Measurements from ENCODE around the gene EPHB1. TPM values are rescaled to one million over a fixed set of nuclear protein-coding genes. Genes with fewer than 3 reads are reported as not detected.

The EPHB1 gene
- total RNA-seq, 5 donors from 2014 or later (not counting 1 experiment from before 2014, with no cell fraction given), result 0.28 to 0.72 (median 0.31) TPM; not detected in 1

DNA sequence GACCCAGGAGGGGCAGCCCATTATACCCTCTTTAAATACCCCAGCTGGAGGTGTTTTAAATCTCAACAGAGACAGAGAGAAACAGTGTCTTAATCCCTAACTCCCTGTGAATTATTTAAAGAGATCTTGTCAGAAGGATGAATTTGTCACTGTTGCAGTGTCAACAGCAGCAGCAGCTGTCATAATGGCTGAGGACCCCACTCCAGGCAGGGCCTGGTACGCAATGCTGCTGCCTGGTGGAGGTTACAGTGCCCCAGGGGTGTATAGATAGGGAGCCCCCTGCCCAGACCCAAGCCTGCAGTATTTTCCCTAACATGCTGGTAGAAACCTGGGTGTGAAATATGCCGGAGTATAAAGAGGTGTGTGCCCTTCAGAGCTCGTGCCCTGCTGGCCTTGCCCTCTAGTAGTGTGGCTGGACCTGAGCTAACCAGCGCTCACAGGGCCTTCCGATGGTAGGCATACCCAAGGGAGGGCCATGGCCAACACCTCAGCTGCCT lies 143.0 kb downstream of the EPHB1 start:
- no peak overlapping the region for H3K27ac ChIP-seq (ENCODE audit: low read length)
- H3K9me3 ChIP-seq, result no peaks in the 10 kb centered on the region
- no peak overlapping the region for H3K4me3 ChIP-seq (ENCODE audit: control insufficient read depth in 1 of 2, extremely low read depth in 1 of 2, low read length in 1 of 2)
- H3K4me3 Mint-ChIP-seq, result no peak overlapping the region
- DNase-seq (no peak), ATAC-seq (replicated peaks in 1 of 4) (no peak)
- H3K27ac Mint-ChIP-seq, result no peak overlapping the region
- H3K36me3 Mint-ChIP-seq, result no peaks in the 10 kb centered on the region
- ChIA-PET POLR2A (no interaction called here), CTCF (no interaction called here)
- H3K4me1 ChIP-seq (ENCODE audit: control insufficient read depth in 1 of 2, extremely low read depth in 1 of 2, insufficient read depth in 2 of 2, low read length in 2 of 2), result no peaks in the 10 kb centered on the region
- no peaks in the 10 kb centered on the region for H3K36me3 ChIP-seq (ENCODE audit: control insufficient read depth in 2 of 2, extremely low read depth in 1 of 2, insufficient read depth in 1 of 2, low read length in 1 of 2)
- H3K4me1 Mint-ChIP-seq, result no peaks in the 10 kb centered on the region
- H3K27me3 ChIP-seq (replicated peaks in 1 of 2; ENCODE audit: control insufficient read depth in 2 of 2, extremely low read depth in 1 of 2, insufficient read depth in 2 of 2, low read length in 1 of 2), result peaks cover 0 to 11% of the 10 kb centered on the region in 2 experiments
- WGBS (ENCODE audit: insufficient coverage), result 91% methylated on average over 4 of the region's 5 CpGs
- H3K27me3 Mint-ChIP-seq, result peaks cover 0 to 4% of the 10 kb centered on the region in 2 donors
- H3K9me3 Mint-ChIP-seq, result peaks cover 0 to 6% (median 0%) of the 10 kb centered on the region in 3 donors

DNA sequence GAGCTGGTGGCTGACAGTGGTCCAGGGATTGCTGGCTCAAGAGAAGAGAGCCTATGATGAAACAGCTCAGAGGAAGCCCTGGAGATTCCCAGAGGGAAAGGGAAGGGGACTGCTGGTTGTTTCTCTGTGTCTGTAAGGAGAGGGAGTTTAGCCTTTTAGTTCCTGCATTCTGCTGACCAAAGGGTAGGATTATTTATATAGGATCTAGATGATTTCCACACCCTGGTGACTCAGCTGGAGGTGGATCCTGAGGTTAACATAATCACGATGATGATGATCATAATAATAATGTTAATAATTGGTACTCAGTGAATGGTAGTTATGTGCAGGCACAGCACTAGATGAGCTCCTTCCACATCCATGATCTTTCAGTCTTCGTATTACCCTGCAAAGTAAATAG lies 144.9 kb downstream of the EPHB1 start:
- Mint-ChIP-seq H3K4me1 (no peaks in the 10 kb centered on the region), H3K4me3 (no peak overlapping the region), H3K27ac (no peak overlapping the region), H3K36me3 (no peaks in the 10 kb centered on the region), H3K27me3 (peaks cover 0 to 4% of the 10 kb centered on the region in 2 donors), H3K9me3 (peaks cover 0 to 6% (median 0%) of the 10 kb centered on the region in 3 donors)
- Histone ChIP-seq H3K27me3 (replicated peaks in 1 of 2; ENCODE audit: control insufficient read depth in 2 of 2, extremely low read depth in 1 of 2, insufficient read depth in 2 of 2, low read length in 1 of 2) (peaks cover 0 to 11% of the 10 kb centered on the region in 2 experiments), H3K36me3 (ENCODE audit: control insufficient read depth in 2 of 2, extremely low read depth in 1 of 2, insufficient read depth in 1 of 2, low read length in 1 of 2) (no peaks in the 10 kb centered on the region), H3K4me3 (ENCODE audit: control insufficient read depth in 1 of 2, extremely low read depth in 1 of 2, low read length in 1 of 2) (no peak overlapping the region), H3K4me1 (ENCODE audit: control insufficient read depth in 1 of 2, extremely low read depth in 1 of 2, insufficient read depth in 2 of 2, low read length in 2 of 2) (no peaks in the 10 kb centered on the region), H3K9me3 (no peaks in the 10 kb centered on the region), H3K27ac (ENCODE audit: low read length) (no peak overlapping the region)
- ChIA-PET CTCF (no interaction called here), POLR2A (no interaction called here)
- ATAC-seq (replicated peaks in 1 of 4), result no peak
- no peak for DNase-seq
- WGBS (ENCODE audit: insufficient coverage), result 60% methylated on average over 1 of the region's 2 CpGs

- ChIA-PET POLR2A (no interaction called here), CTCF (no interaction called here)
- ATAC-seq (replicated peaks in 1 of 4), result no peak
- no peak for DNase-seq
- H3K27me3 Mint-ChIP-seq, result peaks cover 0 to 4% of the 10 kb centered on the region in 2 donors
- no peak overlapping the region for H3K27ac Mint-ChIP-seq
- no peak overlapping the region for H3K27ac ChIP-seq (ENCODE audit: low read length)
- H3K4me3 ChIP-seq (ENCODE audit: control insufficient read depth in 1 of 2, extremely low read depth in 1 of 2, low read length in 1 of 2), result no peak overlapping the region
- H3K4me1 Mint-ChIP-seq, result no peaks in the 10 kb centered on the region
- no peaks in the 10 kb centered on the region for H3K9me3 ChIP-seq
- H3K4me3 Mint-ChIP-seq, result no peak overlapping the region
- no peaks in the 10 kb centered on the region for H3K36me3 Mint-ChIP-seq
- WGBS (ENCODE audit: insufficient coverage), result 50% methylated on average over 1 of the region's 1 CpG
- peaks cover 0 to 11% of the 10 kb centered on the region in 2 experiments for H3K27me3 ChIP-seq (replicated peaks in 1 of 2; ENCODE audit: control insufficient read depth in 2 of 2, extremely low read depth in 1 of 2, insufficient read depth in 2 of 2, low read length in 1 of 2)
- H3K36me3 ChIP-seq (ENCODE audit: control insufficient read depth in 2 of 2, extremely low read depth in 1 of 2, insufficient read depth in 1 of 2, low read length in 1 of 2), result no peaks in the 10 kb centered on the region
- H3K9me3 Mint-ChIP-seq, result peaks cover 0 to 6% (median 0%) of the 10 kb centered on the region in 3 donors
- H3K4me1 ChIP-seq (ENCODE audit: control insufficient read depth in 1 of 2, extremely low read depth in 1 of 2, insufficient read depth in 2 of 2, low read length in 2 of 2), result no peaks in the 10 kb centered on the region
Measured at GRCh38 chr3:134941820-134942219, 146.8 kb downstream of the EPHB1 start.

GRCh38 chr3:134944429-134944828 lies 149.4 kb downstream of the EPHB1 start:
- no CpG with 5 or more reads among the region's 1 CpG for WGBS (ENCODE audit: insufficient coverage)
- peaks cover 0 to 5% of the 10 kb centered on the region in 2 donors for H3K27me3 Mint-ChIP-seq

DNA sequence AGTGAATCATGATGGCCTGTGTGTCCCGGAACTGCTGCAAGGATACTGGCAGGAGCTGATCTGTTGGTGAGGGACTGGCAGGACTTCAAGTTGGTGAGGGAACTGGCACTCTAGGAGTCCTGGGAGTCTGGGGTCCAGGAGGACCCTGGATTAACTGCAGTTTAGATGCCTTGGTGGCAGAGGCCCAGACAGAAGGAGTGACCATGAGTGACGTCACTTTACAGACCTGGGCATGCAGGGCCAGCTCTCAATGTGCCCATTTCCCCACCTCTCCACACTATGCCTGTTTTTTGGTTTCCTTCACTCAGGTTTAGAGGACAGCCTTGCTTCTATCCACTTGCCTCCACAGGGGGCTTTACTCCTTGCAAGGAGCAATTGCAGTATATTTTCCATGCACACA lies 154.1 kb downstream of the EPHB1 start:
- ATAC-seq (replicated peaks in 1 of 4) (no peak), DNase-seq (no peak)
- no peaks in the 10 kb centered on the region for H3K4me1 ChIP-seq (ENCODE audit: control insufficient read depth in 1 of 2, extremely low read depth in 1 of 2, insufficient read depth in 2 of 2, low read length in 2 of 2)
- no peak overlapping the region for H3K27ac Mint-ChIP-seq
- H3K36me3 Mint-ChIP-seq, result no peaks in the 10 kb centered on the region
- H3K27me3 Mint-ChIP-seq, result peaks cover 0 to 5% of the 10 kb centered on the region in 2 donors
- no peaks in the 10 kb centered on the region for H3K27me3 ChIP-seq (replicated peaks in 1 of 2; ENCODE audit: control insufficient read depth in 2 of 2, extremely low read depth in 1 of 2, insufficient read depth in 2 of 2, low read length in 1 of 2)
- no peak overlapping the region for H3K4me3 ChIP-seq (ENCODE audit: control insufficient read depth in 1 of 2, extremely low read depth in 1 of 2, low read length in 1 of 2)
- peaks cover 0 to 4% (median 0%) of the 10 kb centered on the region in 3 donors for H3K9me3 Mint-ChIP-seq
- H3K27ac ChIP-seq (ENCODE audit: low read length), result no peak overlapping the region
- no peaks in the 10 kb centered on the region for H3K36me3 ChIP-seq (ENCODE audit: control insufficient read depth in 2 of 2, extremely low read depth in 1 of 2, insufficient read depth in 1 of 2, low read length in 1 of 2)
- ChIA-PET POLR2A (no interaction called here), CTCF (no interaction called here)
- WGBS (ENCODE audit: insufficient coverage), result 90% methylated on average over 2 of the region's 2 CpGs
- H3K9me3 ChIP-seq, result no peaks in the 10 kb centered on the region
- H3K4me3 Mint-ChIP-seq, result no peak overlapping the region
- H3K4me1 Mint-ChIP-seq, result no peaks in the 10 kb centered on the region

More at GRCh38 chr3:134944429-134944828, 149.4 kb downstream of the EPHB1 start:
- Histone ChIP-seq H3K4me1 (ENCODE audit: control insufficient read depth in 1 of 2, extremely low read depth in 1 of 2, insufficient read depth in 2 of 2, low read length in 2 of 2) (no peaks in the 10 kb centered on the region), H3K36me3 (ENCODE audit: control insufficient read depth in 2 of 2, extremely low read depth in 1 of 2, insufficient read depth in 1 of 2, low read length in 1 of 2) (no peaks in the 10 kb centered on the region), H3K4me3 (ENCODE audit: control insufficient read depth in 1 of 2, extremely low read depth in 1 of 2, low read length in 1 of 2) (no peak overlapping the region), H3K9me3 (no peaks in the 10 kb centered on the region), H3K27ac (ENCODE audit: low read length) (no peak overlapping the region), H3K27me3 (replicated peaks in 1 of 2; ENCODE audit: control insufficient read depth in 2 of 2, extremely low read depth in 1 of 2, insufficient read depth in 2 of 2, low read length in 1 of 2) (peaks cover 0 to 4% of the 10 kb centered on the region in 2 experiments)
- POLR2A ChIA-PET, result no interaction called here
- Mint-ChIP-seq H3K27ac (no peak overlapping the region), H3K36me3 (no peaks in the 10 kb centered on the region), H3K4me3 (no peak overlapping the region), H3K4me1 (no peaks in the 10 kb centered on the region), H3K9me3 (peaks cover 0 to 10% (median 0%) of the 10 kb centered on the region in 3 donors)
- no peak for ATAC-seq (replicated peaks in 1 of 4)
- no peak for DNase-seq
- CTCF ChIA-PET, result no interaction called here

DNA sequence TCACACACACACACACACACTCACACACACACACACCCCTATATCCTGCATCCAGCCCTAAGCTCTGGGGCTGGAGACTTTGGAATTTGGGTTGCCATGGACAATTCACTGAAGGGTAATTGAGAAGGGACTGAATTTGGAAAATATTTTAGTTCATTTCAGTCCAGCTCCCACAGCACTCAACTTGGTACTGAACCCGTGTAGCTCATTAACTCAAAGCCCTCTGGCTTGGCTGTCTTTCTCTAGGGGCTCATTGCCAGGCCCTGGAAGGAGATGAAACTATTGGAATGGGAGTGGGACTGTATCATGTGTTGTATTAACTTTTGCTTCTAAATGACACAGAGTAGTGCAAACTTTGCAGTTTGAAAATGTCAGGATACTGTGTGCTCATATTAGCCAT lies 157.3 kb downstream of the EPHB1 start:
- ATAC-seq (replicated peaks in 1 of 4), result no peak
- no peaks in the 10 kb centered on the region for H3K9me3 ChIP-seq
- H3K9me3 Mint-ChIP-seq, result peaks cover 0 to 4% (median 0%) of the 10 kb centered on the region in 3 donors
- no peaks in the 10 kb centered on the region for H3K4me1 ChIP-seq (ENCODE audit: control insufficient read depth in 1 of 2, extremely low read depth in 1 of 2, insufficient read depth in 2 of 2, low read length in 2 of 2)
- H3K36me3 Mint-ChIP-seq, result no peaks in the 10 kb centered on the region
- H3K4me3 Mint-ChIP-seq, result no peak overlapping the region
- peaks cover 0 to 5% of the 10 kb centered on the region in 2 donors for H3K27me3 Mint-ChIP-seq
- no peak overlapping the region for H3K4me3 ChIP-seq (ENCODE audit: control insufficient read depth in 1 of 2, extremely low read depth in 1 of 2, low read length in 1 of 2)
- no peak overlapping the region for H3K27ac Mint-ChIP-seq
- no CpG with 5 or more reads among the region's 1 CpG for WGBS (ENCODE audit: insufficient coverage)
- DNase-seq, result no peak
- no peak overlapping the region for H3K27ac ChIP-seq (ENCODE audit: low read length)
- POLR2A ChIA-PET, result no interaction called here
- H3K27me3 ChIP-seq (replicated peaks in 1 of 2; ENCODE audit: control insufficient read depth in 2 of 2, extremely low read depth in 1 of 2, insufficient read depth in 2 of 2, low read length in 1 of 2), result no peaks in the 10 kb centered on the region
- H3K36me3 ChIP-seq (ENCODE audit: control insufficient read depth in 2 of 2, extremely low read depth in 1 of 2, insufficient read depth in 1 of 2, low read length in 1 of 2), result no peaks in the 10 kb centered on the region
- CTCF ChIA-PET, result interaction anchor here in 1 of 2 donors (0.6 kb wide), 1 partner anchor 245 kb away, joined by 3 read pairs; no protein-coding TSS in a partner anchor
- H3K4me1 Mint-ChIP-seq, result no peaks in the 10 kb centered on the region

- no peaks in the 10 kb centered on the region for H3K9me3 Mint-ChIP-seq
- no peak overlapping the region for H3K27ac ChIP-seq (ENCODE audit: low read length)
- DNase-seq (no peak), ATAC-seq (replicated peaks in 1 of 4) (no peak)
- CTCF ChIA-PET, result no interaction called here
- H3K27me3 Mint-ChIP-seq, result no peaks in the 10 kb centered on the region
- no peaks in the 10 kb centered on the region for H3K36me3 ChIP-seq (ENCODE audit: control insufficient read depth in 2 of 2, extremely low read depth in 1 of 2, insufficient read depth in 1 of 2, low read length in 1 of 2)
- H3K27me3 ChIP-seq (replicated peaks in 1 of 2; ENCODE audit: control insufficient read depth in 2 of 2, extremely low read depth in 1 of 2, insufficient read depth in 2 of 2, low read length in 1 of 2), result no peaks in the 10 kb centered on the region
- H3K4me1 Mint-ChIP-seq, result no peaks in the 10 kb centered on the region
- POLR2A ChIA-PET, result interaction anchor here in 1 of 2 donors (0.6 kb wide), 1 partner anchor 9 kb away, joined by 3 read pairs; no protein-coding TSS in a partner anchor
- H3K4me3 Mint-ChIP-seq, result no peak overlapping the region
- no peaks in the 10 kb centered on the region for H3K36me3 Mint-ChIP-seq
- no peak overlapping the region for H3K4me3 ChIP-seq (ENCODE audit: control insufficient read depth in 1 of 2, extremely low read depth in 1 of 2, low read length in 1 of 2)
- H3K4me1 ChIP-seq (ENCODE audit: control insufficient read depth in 1 of 2, extremely low read depth in 1 of 2, insufficient read depth in 2 of 2, low read length in 2 of 2), result no peaks in the 10 kb centered on the region
- H3K9me3 ChIP-seq, result no peaks in the 10 kb centered on the region
- H3K27ac Mint-ChIP-seq, result no peak overlapping the region
- 29% methylated on average over 1 of the region's 2 CpGs for WGBS (ENCODE audit: insufficient coverage)
Measured at GRCh38 chr3:134955874-134956273, 160.8 kb downstream of the EPHB1 start.

All from T-cell (primary cell).